ENCODE measurements around the gene ZFTA. TPM values are rescaled to one million over a fixed set of nuclear protein-coding genes. Genes with fewer than 3 reads are reported as not detected.
"Not testable (repeated sequence)": the region's sequence is repeated elsewhere in the genome, so short reads cannot be mapped to it uniquely, and the experiment has no call there.

The ZFTA gene
- total RNA-seq = 14.8 TPM

DNA sequence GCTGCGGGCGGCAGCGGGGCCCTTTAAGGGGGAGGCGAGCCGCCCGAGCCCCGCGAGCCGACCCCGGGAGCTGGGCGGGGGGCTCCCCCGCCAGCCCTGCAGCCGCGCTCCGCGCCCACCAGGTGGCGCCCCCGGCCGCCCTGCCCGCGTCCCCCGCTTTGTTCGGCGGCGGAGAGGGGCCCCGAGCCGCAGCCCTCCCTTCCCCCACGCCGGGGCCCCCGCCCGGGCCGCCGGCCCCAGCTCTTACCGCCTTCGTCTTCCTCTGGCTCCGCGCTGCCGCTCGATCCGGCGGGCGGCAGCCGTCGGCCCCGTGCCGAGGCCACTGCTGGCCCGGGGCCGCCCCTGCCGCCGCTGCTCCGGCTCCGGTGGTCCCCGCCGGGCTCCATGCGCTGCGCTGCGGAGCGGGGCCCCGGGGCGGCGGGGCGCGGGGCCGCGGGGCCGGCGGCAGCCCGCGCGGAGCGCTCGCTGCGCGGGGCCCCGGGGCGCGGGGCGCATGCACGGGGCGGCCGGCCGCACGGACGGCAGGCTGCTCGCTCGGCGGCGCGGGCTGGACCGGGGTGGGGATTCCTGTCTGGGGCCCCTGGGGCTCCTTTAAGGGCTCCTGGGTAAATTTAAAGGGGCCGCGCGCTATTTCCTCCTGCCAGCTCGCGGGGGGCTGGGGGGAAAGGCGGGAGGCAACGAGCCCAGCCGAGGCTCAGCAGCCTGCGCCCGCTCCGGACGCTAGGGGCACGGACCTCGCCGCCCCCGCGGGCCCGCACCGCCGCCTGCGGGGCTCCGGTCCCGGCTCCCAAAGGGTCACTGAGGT is at the start of gene ZFTA:
ZFTA (minus strand) TSS at position 539 of the 805 bp plus-strand sequence; CDS start at position 386, 153 bp downstream.
- ATAC-seq (peak; percentile 8), DNase-seq (ENCODE audit: low spot score) (peak; percentile 71)

DNA sequence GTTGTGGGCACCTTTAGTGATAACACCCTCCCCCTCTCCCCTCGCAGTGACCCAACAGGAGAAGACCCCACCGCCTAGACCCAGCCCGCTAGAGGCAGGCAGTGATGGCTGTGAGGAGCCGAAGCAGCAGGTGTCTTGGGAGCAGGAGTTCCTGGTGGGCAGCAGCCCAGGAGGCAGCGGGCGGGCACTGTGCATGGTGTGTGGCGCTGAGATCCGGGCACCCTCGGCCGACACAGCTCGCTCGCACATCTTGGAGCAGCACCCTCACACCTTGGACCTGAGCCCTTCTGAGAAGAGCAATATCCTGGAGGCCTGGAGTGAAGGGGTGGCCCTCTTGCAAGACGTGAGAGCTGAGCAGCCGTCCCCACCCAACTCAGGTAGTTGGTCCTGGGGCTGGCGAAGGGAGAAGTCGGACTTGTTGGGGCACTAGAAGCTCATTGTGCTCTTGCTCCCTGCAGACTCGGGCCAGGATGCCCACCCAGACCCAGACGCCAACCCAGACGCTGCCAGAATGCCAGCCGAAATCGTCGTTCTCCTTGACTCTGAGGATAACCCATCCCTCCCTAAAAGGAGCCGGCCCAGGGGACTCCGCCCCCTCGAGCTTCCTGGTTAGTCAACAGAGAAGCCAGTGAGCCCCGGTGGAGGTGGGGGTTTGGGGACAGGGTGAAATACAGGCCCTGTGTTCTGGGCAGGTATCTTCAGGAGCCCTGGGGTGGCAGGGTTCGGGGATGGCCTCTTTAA is 49.4 kb upstream of the ZFTA start:
- ATAC-seq (no peak), DNase-seq (ENCODE audit: low spot score) (no peak)

DNA sequence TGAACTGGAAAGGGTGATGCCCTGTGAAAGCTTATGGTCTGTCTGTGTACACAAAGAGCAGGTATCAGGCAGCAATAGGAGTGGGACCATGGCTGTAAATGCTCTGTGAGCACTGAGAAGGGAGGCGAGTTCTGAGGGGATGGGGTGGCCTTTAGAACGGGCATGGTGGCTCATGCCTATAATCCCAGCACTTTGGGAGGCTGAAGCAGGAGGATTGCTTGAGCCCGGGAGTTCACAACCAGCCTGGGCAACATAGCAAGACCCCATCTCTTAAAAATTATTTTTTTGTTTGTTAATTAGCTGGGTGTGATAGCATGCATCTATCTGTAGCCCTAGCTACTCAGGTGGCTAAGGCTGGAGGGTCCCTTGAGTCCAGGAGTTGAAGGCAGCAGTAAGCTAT is 48.2 kb upstream of the ZFTA start:
- no peak for DNase-seq (ENCODE audit: low spot score)
- no peak for ATAC-seq

DNA sequence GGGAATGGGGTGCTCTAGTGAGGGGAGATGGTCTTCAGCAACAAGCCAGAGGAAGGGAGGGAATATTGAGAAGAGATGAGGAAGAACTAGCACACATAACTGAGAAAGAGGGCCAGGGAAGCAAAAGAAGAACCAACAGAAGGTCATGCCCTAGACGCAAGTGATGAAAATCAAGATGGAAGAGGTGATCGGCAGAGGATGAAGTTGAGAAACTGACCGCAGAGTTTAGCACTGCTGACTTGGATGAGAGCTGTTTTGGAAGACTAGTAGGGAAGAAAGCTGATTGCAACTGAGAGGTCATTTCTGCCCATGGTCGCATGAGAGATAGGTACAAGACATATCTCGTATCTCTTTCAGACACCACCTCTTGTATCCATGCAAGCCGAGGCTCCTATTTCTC is 47.6 kb upstream of the ZFTA start:
- ATAC-seq = no peak
- no peak for DNase-seq (ENCODE audit: low spot score)

DNA sequence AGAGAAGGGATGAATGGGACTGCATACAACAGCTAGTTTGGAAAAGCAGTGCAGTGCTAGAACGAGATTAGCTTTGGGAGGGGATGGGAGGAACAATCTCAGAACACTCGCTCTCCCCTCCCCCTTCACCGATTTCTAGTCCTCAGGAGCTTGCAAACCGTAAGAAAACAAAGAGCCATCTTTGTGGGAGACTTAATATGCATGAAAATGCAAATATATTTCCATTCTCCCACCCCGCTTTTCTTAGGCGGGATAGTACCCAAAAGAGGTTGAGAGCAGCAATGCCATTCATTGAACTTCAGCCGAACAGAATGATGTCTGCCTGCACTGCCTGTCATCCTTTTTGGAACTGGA is 45.8 kb upstream of the ZFTA start:
- ATAC-seq = no peak
- DNase-seq (ENCODE audit: low spot score) = no peak

DNA sequence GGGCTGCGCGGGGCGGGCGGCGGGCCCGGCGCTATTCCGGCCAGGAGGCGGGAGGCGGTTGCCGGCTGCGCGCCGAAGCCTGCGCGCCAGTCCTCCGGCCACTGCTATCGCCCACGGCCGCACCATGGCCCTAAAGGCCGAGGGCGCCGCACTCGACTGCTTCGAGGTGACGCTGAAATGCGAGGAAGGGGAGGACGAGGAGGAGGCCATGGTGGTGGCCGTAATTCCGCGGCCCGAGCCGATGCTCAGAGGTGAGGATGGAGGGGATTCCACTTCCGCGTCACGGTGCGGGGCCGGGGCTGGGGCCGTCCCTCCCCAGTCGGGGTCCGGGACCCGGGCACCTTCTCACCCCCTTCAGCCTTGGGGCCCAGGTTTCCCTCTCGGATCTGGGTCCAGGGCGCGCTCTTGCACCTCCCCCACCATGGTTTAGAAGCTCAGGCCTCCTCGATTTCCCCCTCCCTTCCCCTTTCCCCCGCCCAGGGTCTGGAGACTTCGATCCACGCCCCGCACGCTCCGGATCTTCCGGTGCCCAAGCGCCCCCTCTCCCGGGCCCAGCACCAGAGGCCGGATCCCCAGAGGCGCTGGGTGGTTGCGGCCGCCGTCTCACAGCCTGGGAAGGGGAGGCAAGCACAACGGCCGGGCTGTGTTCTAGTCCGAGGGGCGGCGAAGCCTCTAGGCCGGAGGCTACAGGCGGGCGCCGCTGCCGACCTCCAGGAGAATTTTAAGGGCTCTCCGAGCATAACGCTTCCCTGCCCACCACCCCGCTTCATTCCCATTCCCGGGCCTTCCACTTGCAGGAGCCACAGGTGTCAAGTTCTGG is 45.2 kb upstream of the ZFTA start:
- peak; percentile 20 for ATAC-seq
- peak; percentile 50 for DNase-seq (ENCODE audit: low spot score)

DNA sequence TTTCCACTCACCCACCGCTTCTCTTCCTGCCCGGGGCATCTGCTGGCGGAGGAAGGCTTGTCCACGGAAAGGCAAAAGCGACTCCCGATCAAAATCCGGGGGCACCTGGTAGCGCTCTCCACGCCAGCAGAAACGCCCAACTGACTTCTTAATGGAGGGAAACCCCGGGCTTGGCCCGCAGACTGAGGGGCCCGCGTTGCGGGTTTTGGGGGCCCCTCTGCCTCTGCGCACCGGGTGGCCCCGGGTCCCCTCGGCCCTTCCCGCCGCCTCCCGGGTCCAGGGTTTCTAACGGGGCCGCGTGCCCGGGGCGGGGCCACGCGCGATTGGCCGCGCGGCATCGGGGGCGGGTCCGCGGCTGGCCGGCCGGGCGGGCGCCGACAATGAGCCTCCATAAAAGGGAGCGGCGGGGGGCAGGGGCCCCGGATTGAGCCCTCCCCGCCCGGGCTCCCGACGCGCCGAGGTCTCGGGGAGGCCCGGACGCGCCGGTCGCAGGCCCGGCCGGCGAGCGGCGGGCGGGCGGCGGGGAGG is 44.5 kb upstream of the ZFTA start, which contains the start of gene SPINDOC:
SPINDOC (plus strand) TSS at position 422 of the 528 bp plus-strand sequence. CDS start 231 bp downstream, outside the sequence.
- ATAC-seq = peak; percentile 96

DNA sequence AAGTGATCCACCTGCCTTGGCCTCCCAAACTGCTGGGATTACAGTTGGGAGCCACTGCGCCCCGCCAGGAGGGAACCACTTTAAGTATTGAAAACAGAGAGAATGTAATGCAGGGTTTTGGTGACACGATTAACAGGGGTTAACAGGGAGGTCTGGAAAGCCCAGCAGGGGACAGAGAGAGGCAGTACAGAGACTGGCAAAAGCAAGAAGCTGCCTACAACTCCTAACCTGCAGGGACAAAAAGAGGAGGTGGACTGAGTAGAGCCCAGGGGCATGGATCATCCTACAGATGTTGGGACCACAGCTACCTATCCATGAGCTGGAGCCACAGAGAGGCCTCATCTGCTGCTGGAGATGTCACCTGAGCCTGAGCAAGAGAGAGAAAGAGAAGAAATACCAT is 42.9 kb upstream of the ZFTA start:
- ATAC-seq (no peak), DNase-seq (ENCODE audit: low spot score) (no peak)

More for the DNA sequence above, 44.5 kb upstream of the ZFTA start, which contains the start of gene SPINDOC:
- DNase-seq (ENCODE audit: low spot score) = peak; percentile 79

DNA sequence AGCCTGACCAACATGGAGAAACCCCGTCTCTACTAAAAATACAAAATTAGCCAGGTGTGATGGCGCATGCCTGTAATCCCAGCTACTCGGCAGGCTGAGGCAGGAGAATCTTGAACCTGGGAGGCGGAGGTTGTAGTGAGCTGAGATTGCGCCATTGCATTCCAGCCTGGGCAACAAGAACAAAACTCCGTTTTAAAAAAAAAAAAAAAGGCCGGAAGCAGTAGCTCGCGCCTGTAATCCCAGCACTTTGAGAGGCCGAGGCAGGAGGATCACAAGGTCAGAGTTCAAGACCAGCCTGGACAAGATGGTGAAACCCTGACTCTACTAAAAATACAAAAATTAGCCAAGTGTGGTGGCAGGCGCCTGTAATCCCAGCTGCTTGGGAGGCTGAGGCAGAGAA is 41.8 kb upstream of the ZFTA start:
- DNase-seq (ENCODE audit: low spot score); ATAC-seq: not testable (repeated sequence)

DNA sequence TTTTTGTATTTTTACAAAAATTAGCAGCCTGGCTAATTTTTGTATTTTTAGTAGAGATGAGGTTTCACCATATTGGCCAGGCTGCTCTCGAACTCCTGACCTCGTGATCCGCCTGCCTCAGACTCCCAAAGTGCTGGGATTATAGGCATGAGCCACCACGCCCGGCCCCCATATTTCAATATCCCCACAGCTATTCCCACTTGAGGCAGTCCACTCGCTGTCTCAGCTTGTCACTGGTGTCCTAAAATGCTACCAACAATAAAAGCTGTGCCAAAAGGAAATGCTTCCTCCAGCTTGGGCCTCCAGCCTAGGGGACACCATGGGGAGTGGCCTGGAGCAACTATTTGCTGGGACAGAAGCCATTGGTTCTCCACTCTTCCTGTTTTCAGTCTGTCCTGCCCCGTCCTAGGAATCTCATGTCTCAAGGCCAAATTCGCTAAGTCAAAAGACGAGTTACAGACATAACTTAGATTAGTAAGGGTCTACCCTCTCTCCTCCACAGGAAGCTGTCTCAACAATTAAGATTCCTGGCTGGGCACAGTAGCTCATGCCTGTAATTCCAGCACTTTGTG is 37.4 kb upstream of the ZFTA start:
- ATAC-seq (peak; percentile 77), DNase-seq (ENCODE audit: low spot score) (no peak)

DNA sequence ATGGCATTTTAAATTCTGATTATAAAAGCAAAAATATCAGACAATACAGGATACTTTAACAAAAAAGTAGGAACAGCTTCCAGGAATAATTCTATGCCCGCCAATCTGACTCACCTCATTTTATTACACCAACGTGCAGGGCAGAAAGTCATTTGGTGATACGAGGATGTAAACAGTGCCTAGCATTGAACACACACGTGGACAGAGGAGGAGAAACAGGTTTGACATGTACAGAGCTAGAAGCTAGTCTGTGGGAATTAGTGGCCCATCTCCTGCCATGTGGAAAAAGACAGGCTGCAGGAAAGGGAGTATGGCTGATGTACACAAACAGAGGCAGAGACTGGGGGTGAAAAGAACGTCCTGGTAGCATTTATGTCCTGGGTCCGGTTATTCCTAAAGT is 35.7 kb upstream of the ZFTA start:
- DNase-seq (ENCODE audit: low spot score) = no peak
- ATAC-seq = no peak

DNA sequence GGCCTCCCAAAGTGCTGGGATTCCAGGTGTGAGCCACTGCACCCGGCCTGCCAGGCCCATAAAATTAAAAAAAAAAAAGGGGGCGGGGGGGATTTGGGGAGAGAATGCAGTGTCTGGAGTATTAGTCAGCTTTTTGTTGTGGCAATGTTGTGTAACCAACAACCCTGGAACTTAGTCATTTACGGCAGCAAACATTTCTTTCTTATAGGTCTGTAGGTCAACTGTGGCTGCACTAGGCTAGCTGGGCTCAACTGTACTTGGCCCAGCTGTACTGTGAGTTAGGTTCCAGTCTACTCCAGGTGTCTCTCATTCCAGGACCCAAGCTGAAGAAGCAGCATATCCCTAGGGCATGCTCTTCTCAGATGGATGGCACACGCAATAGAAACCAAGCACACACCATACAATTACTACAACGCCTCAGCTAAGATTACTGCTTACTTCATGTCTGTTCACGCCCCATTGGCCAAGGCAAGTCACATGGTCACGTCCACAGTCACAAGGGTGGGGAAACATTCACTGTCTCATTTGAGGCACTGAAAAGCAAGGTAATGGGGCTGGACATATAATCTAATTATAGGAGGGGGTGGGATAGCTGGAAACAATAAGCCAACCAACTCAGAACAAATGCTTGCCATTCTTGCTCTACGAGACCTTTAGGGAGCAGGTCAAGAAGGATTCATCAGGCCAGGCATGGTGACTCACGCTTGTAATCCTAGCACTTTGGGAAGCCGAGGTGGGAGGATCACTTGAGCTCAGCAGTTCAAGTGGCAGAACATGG is 34.3 kb upstream of the ZFTA start:
- ATAC-seq = no peak
- DNase-seq (ENCODE audit: low spot score) = no peak

DNA sequence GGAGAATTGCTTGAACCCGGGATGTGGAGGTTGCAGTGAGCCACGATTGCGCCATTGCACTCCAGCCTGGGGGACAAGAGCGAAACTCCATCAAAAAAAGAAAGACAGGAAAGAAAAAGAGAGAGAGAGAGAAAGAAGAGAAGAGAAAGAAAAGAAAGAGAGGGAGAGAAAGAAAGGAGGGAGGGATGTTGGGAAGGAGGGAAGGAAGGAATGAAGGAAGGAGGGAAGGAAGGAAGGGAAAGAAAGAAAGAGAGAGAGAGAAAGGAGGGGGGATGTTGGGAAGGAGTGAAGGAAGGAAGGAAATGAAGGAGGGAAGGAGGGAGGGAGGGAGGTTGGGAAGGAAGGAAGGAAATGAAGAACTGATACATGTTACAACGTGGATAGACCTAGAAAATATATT is 32.3 kb upstream of the ZFTA start:
- ATAC-seq (no peak), DNase-seq (ENCODE audit: low spot score) (no peak)

DNA sequence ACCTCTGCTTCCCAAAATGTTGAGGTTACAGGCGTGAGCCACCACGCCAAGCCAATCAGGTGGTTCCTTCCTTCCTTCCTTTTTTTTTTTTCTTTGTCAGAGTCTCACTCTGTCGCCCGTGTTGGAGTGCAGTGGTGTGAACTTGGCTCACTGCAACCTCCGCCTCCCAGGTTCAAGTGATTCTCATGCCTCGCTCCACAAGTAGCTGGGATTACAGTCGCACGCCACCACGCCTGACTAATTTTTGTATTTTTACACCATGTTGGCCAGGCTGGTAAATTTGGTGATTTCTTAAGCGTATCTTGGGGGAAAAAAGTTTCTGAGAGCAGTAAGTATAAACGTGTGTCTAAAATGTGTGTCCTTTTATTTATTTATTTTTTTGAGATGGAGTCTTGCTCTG is 26.5 kb upstream of the ZFTA start:
- no peak for DNase-seq (ENCODE audit: low spot score)
- ATAC-seq = no peak

DNA sequence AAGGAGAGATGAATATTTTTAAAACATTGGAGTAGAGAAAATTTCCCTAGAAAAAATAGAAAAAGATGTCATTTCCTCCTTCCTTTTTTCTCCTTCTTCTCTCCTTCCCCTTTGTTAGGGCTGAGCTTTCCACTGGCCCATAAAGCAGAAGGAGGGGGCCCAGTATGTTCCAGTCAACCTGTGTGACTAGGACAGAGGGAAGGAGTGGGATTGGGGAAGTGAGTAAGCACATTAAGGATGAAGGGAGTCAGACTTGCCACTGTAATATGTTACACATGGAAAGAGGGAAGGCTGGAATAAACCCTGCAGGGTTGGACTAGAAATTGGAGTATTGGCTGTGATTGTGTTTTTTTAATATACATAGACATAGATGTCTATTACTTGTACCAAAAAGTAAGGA is 24.6 kb upstream of the ZFTA start:
- ATAC-seq (no peak), DNase-seq (ENCODE audit: low spot score) (no peak)

DNA sequence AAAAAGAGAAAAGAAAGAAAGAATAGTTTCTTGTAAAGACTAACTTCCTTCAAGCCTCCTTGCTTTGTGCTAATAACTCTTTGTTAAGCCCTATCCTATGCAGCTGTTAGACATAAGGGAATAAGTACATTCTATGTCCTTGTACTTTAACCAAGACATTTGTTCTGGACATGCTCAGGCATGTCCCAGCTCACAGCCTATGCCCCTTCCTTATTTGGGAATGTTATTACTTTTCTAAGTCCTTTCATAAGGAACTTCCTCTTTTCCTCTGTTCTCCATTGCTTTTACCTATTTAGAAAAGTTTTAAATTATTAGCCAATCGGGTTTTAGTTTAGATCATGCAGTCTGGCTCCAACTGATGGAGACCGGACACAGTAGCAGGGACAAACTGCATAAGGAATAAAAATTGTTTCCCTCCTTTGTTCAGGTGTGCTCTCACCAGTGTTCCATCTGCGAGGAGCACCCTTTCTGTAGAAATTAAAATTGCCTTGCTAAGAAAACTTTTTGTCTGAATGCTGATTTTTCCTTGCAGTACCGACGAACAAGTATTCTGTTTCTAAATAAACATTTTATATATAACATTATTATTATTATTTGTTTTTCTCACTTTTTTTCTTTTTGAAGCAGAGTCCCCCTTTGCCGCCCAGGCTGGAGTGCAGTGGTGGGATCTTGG is 23.1 kb upstream of the ZFTA start:
- ATAC-seq = no peak
- DNase-seq (ENCODE audit: low spot score) = no peak

DNA sequence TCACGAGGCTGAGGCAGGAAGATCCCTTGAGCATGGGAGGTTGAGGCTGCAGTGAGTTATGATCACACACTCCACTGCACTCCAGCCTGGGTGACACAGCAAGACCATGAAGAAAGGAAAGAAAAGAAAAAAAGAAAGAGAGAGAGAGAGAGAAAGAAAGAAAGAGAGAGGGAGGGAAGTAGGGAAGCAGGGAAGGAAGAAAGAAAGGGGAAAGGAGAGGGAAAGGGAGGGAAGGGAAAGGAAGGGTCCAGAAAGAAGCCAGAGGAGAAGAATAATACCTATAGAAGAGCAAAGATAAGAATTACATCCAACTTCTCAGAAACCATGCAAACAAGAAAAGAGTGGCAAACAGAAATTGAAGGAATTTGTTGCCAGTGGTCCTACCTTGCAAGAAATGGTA is 17.2 kb upstream of the ZFTA start:
- no peak for ATAC-seq
- DNase-seq (ENCODE audit: low spot score) = no peak

DNA sequence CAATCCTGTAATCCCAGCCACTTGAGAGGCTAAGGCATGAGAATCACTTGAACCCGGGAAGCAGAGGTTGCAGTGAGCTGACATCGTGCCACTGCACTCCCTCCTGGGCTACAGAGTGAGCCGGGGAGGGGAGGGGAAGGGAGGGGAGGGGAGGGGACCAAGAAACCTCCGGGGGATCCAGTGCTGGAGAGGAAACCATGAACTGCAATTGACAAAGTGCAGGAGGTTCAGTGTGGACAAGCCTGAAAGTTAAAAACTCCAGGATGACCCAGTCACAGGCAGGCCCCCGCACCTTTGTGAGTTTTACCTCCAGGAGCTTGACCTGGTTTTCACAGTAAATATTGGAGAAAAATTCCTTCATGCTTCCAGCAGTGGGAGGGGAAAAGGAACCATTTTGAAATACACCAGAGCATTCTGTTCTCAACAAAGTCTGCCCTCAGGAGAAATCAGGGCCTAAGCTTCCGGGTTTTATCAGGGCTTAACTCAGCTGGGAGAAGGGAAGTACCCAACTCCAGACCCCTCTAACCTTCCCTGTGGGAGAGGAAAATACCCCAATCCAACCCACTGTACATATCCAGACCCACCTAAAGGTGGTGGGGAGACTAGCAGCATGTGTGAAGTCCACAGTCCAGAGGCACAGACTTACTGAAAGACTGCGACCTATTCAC is 15.5 kb upstream of the ZFTA start:
- ATAC-seq (peak; percentile 72), DNase-seq (ENCODE audit: low spot score) (no peak)

DNA sequence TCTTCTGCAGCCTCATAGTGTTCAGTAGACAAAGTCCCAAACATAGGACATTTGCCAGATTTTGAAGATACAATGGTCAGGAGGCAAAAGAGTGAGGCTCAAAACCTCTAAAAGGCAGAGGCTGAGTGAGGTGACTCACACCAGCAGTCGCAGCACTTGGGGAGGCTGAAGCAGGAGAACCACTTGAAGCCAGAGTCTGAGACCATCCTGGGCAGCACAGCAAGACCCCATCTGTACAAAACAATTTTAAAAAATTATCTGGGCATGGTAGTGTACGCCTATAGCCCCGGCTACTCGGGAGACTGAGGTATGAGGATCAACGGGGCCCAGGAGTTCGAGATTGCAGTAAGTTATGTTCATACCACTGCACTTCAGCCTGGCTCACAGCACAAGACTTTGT is 14.2 kb upstream of the ZFTA start:
- DNase-seq (ENCODE audit: low spot score) (no peak), ATAC-seq (no peak)

Measured in left lobe of liver (tissue), 2 donors.